ENCODE measurements around the gene PLCB3. TPM values are rescaled to one million over a fixed set of nuclear protein-coding genes. Genes with fewer than 3 reads are reported as not detected.

The PLCB3 gene
- total and polyA plus RNA-seq, 10 of the 15 experiments (the other 5 are each of a cell fraction or from before 2014, with no cell fraction given) = 0.03 to 10.3 (median 3.3) TPM

DNA sequence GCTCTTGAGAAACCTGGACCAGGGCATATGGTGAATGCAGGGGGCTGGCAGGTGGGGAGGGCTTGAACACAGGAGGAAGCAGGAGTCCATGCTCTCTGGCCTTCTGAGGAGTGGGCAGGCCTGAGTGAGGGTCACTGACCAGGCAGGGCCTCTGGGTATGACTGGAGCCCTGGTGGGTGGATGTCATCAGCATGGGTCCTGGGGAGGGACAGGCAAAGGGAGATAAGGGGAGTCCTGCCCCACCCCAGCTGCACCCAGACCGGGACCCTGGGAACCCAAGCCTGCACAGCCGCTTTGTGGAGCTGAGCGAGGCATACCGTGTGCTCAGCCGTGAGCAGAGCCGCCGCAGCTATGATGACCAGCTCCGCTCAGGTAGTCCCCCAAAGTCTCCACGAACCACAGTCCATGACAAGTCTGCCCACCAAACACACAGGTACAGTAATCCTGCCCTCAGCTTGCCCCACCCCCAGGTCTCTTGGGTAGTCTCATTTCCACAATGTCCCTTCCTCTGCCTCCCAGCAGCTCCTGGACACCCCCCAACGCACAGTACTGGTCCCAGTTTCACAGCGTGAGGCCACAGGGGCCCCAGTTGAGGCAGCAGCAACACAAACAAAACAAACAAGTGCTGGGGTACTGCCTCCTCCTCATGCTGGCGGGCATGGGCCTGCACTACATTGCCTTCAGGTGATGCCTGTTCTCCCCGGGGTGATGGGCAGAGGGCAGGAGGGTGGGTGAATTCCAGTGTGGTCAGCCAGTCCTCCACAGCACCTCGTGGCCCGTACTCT is 19.0 kb upstream of the PLCB3 start:
- H2AFZ ChIP-seq (ENCODE audit: control insufficient read depth, low read depth, low read length) = no peak overlapping the region
- no TSS peak for BruUV-seq (replicated peaks)
- ATAC-seq = no peak
- ChIA-PET SMC1A (ENCODE audit: uncharacterized antibody, unreplicated experiment) (interaction anchor here (1.2 kb wide), 1 partner anchor 26 kb away, joined by 3 read pairs; no protein-coding TSS in a partner anchor), RAD21 (ENCODE audit: unreplicated experiment) (interaction anchor here (1.1 to 1.7 kb wide), 3 partner anchors 9 to 71 kb away, joined by 3 to 6 read pairs (median 3); no protein-coding TSS in a partner anchor), POLR2A (interaction anchor here (0.6 to 9.7 kb wide), 10 partner anchors 8 to 1632 kb away, joined by 3 to 77 read pairs (median 6); partner anchors contain the start of genes FERMT3, FKBP2 and PPP1R14B), CTCF (interaction anchor here (0.9 to 2.9 kb wide), 2 partner anchors 26 to 123 kb away, joined by 3 to 18 read pairs; partner anchors contain the start of gene FERMT3)
- H3K36me3 ChIP-seq (ENCODE audit: control insufficient read depth in 2 of 2, insufficient read depth in 2 of 2, low read length in 1 of 2) = no peaks in the 10 kb centered on the region; a peak in 1 of 4 replicates
- no peak overlapping the region for H3K9ac ChIP-seq (ENCODE audit: control insufficient read depth, insufficient read depth, low read length)
- H3K27me3 ChIP-seq (replicated peaks in 1 of 2; ENCODE audit: control insufficient read depth in 2 of 2, insufficient read depth in 2 of 2, low read length in 1 of 2) = no peaks in the 10 kb centered on the region
- no peak overlapping the region for H3K4me2 ChIP-seq (ENCODE audit: control insufficient read depth, insufficient read depth)
- DNase-seq (ENCODE audit: low read depth, low spot score) = no peak
- peaks cover 23% of the 10 kb centered on the region for H3K79me2 ChIP-seq (ENCODE audit: control insufficient read depth, insufficient read depth, low read length)
- in situ Hi-C loops (cut with MboI) (loop anchor here (25.0 kb wide), 1 partner anchor 1630 kb away; the partner anchor contains the start of genes CFL1, EFEMP2 and MUS81), intact Hi-C loops (cut with micrococcal nuclease; ENCODE audit: unreplicated experiment) (no loop called here)
- WGBS (ENCODE audit: insufficient coverage, insufficient replicate concordance, low lambda C conversion rate, missing lambda C conversion rate) = 67% methylated on average over 15 of the region's 15 CpGs
- no peak for FAIRE-seq
- H3K4me1 ChIP-seq (ENCODE audit: control insufficient read depth, insufficient read depth, low read length) = peaks cover 40% of the 10 kb centered on the region
- H4K20me1 ChIP-seq (ENCODE audit: control insufficient read depth, insufficient read depth) = no peaks in the 10 kb centered on the region
- H3K4me3 ChIP-seq = no peak overlapping the region
- no peak overlapping the region for H3K27ac ChIP-seq (ENCODE audit: control insufficient read depth, insufficient read depth)
- H3K9me3 ChIP-seq (replicated peaks; ENCODE audit: control insufficient read depth, insufficient read depth, low read length) = no peaks in the 10 kb centered on the region
- TF ChIP-seq SMAD1 (IDR thresholded peaks at IDR 0.05; ENCODE audit: low read depth, partially characterized antibody) = no peak
- TF ChIP-seq MTA2 (IDR thresholded peaks at IDR 0.05; ENCODE audit: low read depth) = no peak
- no peak for TF ChIP-seq GATAD2B (conservative IDR thresholded peaks at IDR 0.05; ENCODE audit: low read depth)
- TF ChIP-seq SUPT20H (IDR thresholded peaks at IDR 0.05; ENCODE audit: borderline replicate concordance, control insufficient read depth, low read depth, low read length) = no peak
- TF ChIP-seq, protein P1, sequence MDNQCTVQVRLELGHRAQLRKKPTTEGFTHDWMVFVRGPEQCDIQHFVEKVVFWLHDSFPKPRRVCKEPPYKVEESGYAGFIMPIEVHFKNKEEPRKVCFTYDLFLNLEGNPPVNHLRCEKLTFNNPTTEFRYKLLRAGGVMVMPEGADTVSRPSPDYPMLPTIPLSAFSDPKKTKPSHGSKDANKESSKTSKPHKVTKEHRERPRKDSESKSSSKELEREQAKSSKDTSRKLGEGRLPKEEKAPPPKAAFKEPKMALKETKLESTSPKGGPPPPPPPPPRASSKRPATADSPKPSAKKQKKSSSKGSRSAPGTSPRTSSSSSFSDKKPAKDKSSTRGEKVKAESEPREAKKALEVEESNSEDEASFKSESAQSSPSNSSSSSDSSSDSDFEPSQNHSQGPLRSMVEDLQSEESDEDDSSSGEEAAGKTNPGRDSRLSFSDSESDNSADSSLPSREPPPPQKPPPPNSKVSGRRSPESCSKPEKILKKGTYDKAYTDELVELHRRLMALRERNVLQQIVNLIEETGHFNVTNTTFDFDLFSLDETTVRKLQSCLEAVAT (IDR thresholded peaks at IDR 0.05) = no peak
- TF ChIP-seq HDAC2 (IDR thresholded peaks at IDR 0.05) = no peak
- TF ChIP-seq, protein P2, sequence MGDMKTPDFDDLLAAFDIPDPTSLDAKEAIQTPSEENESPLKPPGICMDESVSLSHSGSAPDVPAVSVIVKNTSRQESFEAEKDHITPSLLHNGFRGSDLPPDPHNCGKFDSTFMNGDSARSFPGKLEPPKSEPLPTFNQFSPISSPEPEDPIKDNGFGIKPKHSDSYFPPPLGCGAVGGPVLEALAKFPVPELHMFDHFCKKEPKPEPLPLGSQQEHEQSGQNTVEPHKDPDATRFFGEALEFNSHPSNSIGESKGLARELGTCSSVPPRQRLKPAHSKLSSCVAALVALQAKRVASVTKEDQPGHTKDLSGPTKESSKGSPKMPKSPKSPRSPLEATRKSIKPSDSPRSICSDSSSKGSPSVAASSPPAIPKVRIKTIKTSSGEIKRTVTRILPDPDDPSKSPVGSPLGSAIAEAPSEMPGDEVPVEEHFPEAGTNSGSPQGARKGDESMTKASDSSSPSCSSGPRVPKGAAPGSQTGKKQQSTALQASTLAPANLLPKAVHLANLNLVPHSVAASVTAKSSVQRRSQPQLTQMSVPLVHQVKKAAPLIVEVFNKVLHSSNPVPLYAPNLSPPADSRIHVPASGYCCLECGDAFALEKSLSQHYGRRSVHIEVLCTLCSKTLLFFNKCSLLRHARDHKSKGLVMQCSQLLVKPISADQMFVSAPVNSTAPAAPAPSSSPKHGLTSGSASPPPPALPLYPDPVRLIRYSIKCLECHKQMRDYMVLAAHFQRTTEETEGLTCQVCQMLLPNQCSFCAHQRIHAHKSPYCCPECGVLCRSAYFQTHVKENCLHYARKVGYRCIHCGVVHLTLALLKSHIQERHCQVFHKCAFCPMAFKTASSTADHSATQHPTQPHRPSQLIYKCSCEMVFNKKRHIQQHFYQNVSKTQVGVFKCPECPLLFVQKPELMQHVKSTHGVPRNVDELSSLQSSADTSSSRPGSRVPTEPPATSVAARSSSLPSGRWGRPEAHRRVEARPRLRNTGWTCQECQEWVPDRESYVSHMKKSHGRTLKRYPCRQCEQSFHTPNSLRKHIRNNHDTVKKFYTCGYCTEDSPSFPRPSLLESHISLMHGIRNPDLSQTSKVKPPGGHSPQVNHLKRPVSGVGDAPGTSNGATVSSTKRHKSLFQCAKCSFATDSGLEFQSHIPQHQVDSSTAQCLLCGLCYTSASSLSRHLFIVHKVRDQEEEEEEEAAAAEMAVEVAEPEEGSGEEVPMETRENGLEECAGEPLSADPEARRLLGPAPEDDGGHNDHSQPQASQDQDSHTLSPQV (IDR thresholded peaks at IDR 0.05) = no peak
- no peak for TF ChIP-seq MXI1 (IDR thresholded peaks at IDR 0.05; ENCODE audit: low read depth, low read length)
- no peak for TF ChIP-seq TCF12 (IDR thresholded peaks at IDR 0.05; ENCODE audit: low read depth, low read length)
- no peak for TF ChIP-seq LARP7 (IDR thresholded peaks at IDR 0.05)
- no peak for TF ChIP-seq NR2C2 (IDR thresholded peaks at IDR 0.05; ENCODE audit: borderline replicate concordance, control insufficient read depth, insufficient read length, low read depth)
- TF ChIP-seq, protein P3, sequence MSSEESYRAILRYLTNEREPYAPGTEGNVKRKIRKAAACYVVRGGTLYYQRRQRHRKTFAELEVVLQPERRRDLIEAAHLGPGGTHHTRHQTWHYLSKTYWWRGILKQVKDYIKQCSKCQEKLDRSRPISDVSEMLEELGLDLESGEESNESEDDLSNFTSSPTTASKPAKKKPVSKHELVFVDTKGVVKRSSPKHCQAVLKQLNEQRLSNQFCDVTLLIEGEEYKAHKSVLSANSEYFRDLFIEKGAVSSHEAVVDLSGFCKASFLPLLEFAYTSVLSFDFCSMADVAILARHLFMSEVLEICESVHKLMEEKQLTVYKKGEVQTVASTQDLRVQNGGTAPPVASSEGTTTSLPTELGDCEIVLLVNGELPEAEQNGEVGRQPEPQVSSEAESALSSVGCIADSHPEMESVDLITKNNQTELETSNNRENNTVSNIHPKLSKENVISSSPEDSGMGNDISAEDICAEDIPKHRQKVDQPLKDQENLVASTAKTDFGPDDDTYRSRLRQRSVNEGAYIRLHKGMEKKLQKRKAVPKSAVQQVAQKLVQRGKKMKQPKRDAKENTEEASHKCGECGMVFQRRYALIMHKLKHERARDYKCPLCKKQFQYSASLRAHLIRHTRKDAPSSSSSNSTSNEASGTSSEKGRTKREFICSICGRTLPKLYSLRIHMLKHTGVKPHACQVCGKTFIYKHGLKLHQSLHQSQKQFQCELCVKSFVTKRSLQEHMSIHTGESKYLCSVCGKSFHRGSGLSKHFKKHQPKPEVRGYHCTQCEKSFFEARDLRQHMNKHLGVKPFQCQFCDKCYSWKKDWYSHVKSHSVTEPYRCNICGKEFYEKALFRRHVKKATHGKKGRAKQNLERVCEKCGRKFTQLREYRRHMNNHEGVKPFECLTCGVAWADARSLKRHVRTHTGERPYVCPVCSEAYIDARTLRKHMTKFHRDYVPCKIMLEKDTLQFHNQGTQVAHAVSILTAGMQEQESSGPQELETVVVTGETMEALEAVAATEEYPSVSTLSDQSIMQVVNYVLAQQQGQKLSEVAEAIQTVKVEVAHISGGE (CRISPR knock-in tag; IDR thresholded peaks at IDR 0.05) = no peak
- no peak for TF ChIP-seq EED (IDR thresholded peaks at IDR 0.05; ENCODE audit: low read depth)
- TF ChIP-seq CEBPB (IDR thresholded peaks at IDR 0.05; ENCODE audit: borderline replicate concordance in 1 of 2, low read depth in 2 of 2, low read length in 2 of 2) = no peak
